Measurements from ENCODE around the gene ST3GAL5. TPM values are rescaled to one million over a fixed set of nuclear protein-coding genes. Genes with fewer than 3 reads are reported as not detected.

The ST3GAL5 gene
- total and polyA plus RNA-seq, 2 experiments from 2014 or later: 3.2 to 7.9 TPM

GRCh38 chr2:85906748-85907147, 18.0 kb upstream of the ST3GAL5 start (continued):
- TF ChIP-seq REST (IDR thresholded peaks at IDR 0.05; ENCODE audit: unreplicated experiment) (no peak), ZNF114 (CRISPR knock-in tag; IDR thresholded peaks at IDR 0.05) (no peak), EZH2phosphoT487 (IDR thresholded peaks at IDR 0.05; ENCODE audit: unreplicated experiment) (no peak), ETS1 (IDR thresholded peaks at IDR 0.05) (no peak), STAT1 (IDR thresholded peaks at IDR 0.05; ENCODE audit: unreplicated experiment) (no peak), ZNF331 (CRISPR knock-in tag; IDR thresholded peaks at IDR 0.05; ENCODE audit: low read depth) (no peak)

GRCh38 chr2:85905891-85906290, 17.1 kb upstream of the ST3GAL5 start:
- Histone ChIP-seq H3K27me3 (ENCODE audit: insufficient read depth) (no peaks in the 10 kb centered on the region), H3K4me2 (no peak overlapping the region), H3K9me2 (ENCODE audit: insufficient read depth) (no peaks in the 10 kb centered on the region), H3K36me3 (ENCODE audit: insufficient read depth) (no peaks in the 10 kb centered on the region), H3K4me3 (no peak overlapping the region), H3K27ac (ENCODE audit: low read depth) (no peak overlapping the region), H2AFZ (no peak overlapping the region), H4K20me1 (replicated peaks; ENCODE audit: insufficient read depth) (no peaks in the 10 kb centered on the region), H3K4me1 (ENCODE audit: insufficient read depth) (peaks cover 3% of the 10 kb centered on the region; the same call in 1 of the 2 replicates), H3F3A (replicated peaks; ENCODE audit: low read depth) (no peaks in the 10 kb centered on the region), H3K79me2 (replicated peaks; ENCODE audit: insufficient read depth) (no peaks in the 10 kb centered on the region)
- DNase-seq (ENCODE audit: low spot score) (no peak), ATAC-seq (no peak)
- Mint-ChIP-seq H3K9me3 (no peaks in the 10 kb centered on the region), H3K36me3 (ENCODE audit: low read depth) (no peaks in the 10 kb centered on the region), H3K27ac (no peak overlapping the region), H3K4me1 (peaks cover 5% of the 10 kb centered on the region; the same call in 2 of the 3 replicates), H3K27me3 (ENCODE audit: insufficient read depth, low read depth, poor library complexity) (peaks cover 4% of the 10 kb centered on the region), H3K4me3 (no peak overlapping the region)
- TF ChIP-seq POLR2AphosphoS5 (IDR thresholded peaks at IDR 0.05; ENCODE audit: low read depth) (no peak), REST (IDR thresholded peaks at IDR 0.05; ENCODE audit: unreplicated experiment) (no peak), ZNF114 (CRISPR knock-in tag; IDR thresholded peaks at IDR 0.05) (no peak), EZH2 (IDR thresholded peaks at IDR 0.05; ENCODE audit: low read depth, unreplicated experiment) (no peak), EZH2phosphoT487 (IDR thresholded peaks at IDR 0.05; ENCODE audit: unreplicated experiment) (no peak), JUNB (IDR thresholded peaks at IDR 0.05; ENCODE audit: unreplicated experiment) (no peak), CREB1 (CRISPR knock-in tag; IDR thresholded peaks at IDR 0.05; ENCODE audit: low read depth) (no peak), ZNF462 (CRISPR knock-in tag; IDR thresholded peaks at IDR 0.05) (no peak), STAT1 (IDR thresholded peaks at IDR 0.05; ENCODE audit: unreplicated experiment) (no peak)

All from GM23338 (cell line).